Colon (tissue), 2 donors: Measurements from ENCODE around the gene GNG3.
"Not testable (repeated sequence)": the region's sequence is repeated elsewhere in the genome, so short reads cannot be mapped to it uniquely, and the experiment has no call there.

Experiments used
- FAIRE-seq: peaks from 2 replicates; lab custom pipeline; 2012; peaks lifted over from hg19 to GRCh38; lab: Jason Lieb, UNC
- donor health status: control.
- donor health status: control.

The GNG3 gene

GRCh38 chr11:62687508-62688396 is 19.7 kb upstream of the GNG3 start:
- no peak for FAIRE-seq

- FAIRE-seq = no peak
These were observed 19.0 kb upstream of the GNG3 start for GRCh38 chr11:62688491-62688890.

- no peak for FAIRE-seq
These were observed 17.9 kb upstream of the GNG3 start, which contains the start of gene LRRN4CL for GRCh38 chr11:62689421-62690183. LRRN4CL (minus strand) TSS chr11:62689530; CDS start chr11:62688508, 1,022 bp downstream.

GRCh38 chr11:62693624-62694023 is 13.9 kb upstream of the GNG3 start:
- not testable (repeated sequence) for FAIRE-seq

GRCh38 chr11:62694455-62695167 is 12.9 kb upstream of the GNG3 start:
- no peak for FAIRE-seq

GRCh38 chr11:62702246-62702645 is 5.2 kb upstream of the GNG3 start:
- FAIRE-seq = no peak

- FAIRE-seq = not testable (repeated sequence)
These were observed 3.6 kb upstream of the GNG3 start for GRCh38 chr11:62703921-62704320.

GRCh38 chr11:62705413-62705812 is 2.1 kb upstream of the GNG3 start:
- no peak for FAIRE-seq

GRCh38 chr11:62705880-62706849 is 1.3 kb upstream of the GNG3 start:
- no peak for FAIRE-seq

GRCh38 chr11:62706850-62707247 is 627 bp upstream of the GNG3 start:
- FAIRE-seq = no peak

- no peak for FAIRE-seq
These were observed 916 bp downstream of the GNG3 start for GRCh38 chr11:62708392-62708791.

- no peak for FAIRE-seq
These were observed 1.3 kb downstream of the GNG3 start for GRCh38 chr11:62708793-62709192.

- FAIRE-seq = no peak
These were observed 1.9 kb downstream of the GNG3 start for GRCh38 chr11:62709247-62710000.

GRCh38 chr11:62710001-62710345 is 2.5 kb downstream of the GNG3 start:
- FAIRE-seq = no peak

GRCh38 chr11:62712276-62712812 is 4.9 kb downstream of the GNG3 start:
- FAIRE-seq = no peak

GRCh38 chr11:62712861-62713260 is 5.4 kb downstream of the GNG3 start:
- no peak for FAIRE-seq

GRCh38 chr11:62713343-62713742 is 5.9 kb downstream of the GNG3 start:
- FAIRE-seq = no peak

GRCh38 chr11:62715150-62716130 is 8.0 kb downstream of the GNG3 start:
- FAIRE-seq = no peak

- no peak for FAIRE-seq
These were observed 8.7 kb downstream of the GNG3 start for GRCh38 chr11:62716206-62716605.
